Sigmoid colon (tissue), 7 donors: Measurements from ENCODE around the gene LRRC7. TPM values are rescaled to one million over a fixed set of nuclear protein-coding genes. Genes with fewer than 3 reads are reported as not detected.

Experiments used
- DNase-seq: peaks from one replicate; pipeline ENCODE4 v3.0.0-alpha.2; 2019
- H3K27ac ChIP-seq, 4 donors: fragments of 200-600 bp; sonication (generic); one replicate each; pipeline ENCODE4 v1.5.1; 2016 to 2019; ENCODE audit warnings: mild to moderate bottlenecking in 1 of 4
- H3K27me3 ChIP-seq, 3 donors: fragments of 200-600 bp; sonication (generic); one replicate each; pipeline ENCODE4 v1.5.1; 2019; ENCODE audit warnings: mild to moderate bottlenecking in 1 of 3
- H3K36me3 ChIP-seq, 4 donors: fragments of 200-600 bp; sonication (generic); one replicate each; pipeline ENCODE4 v1.5.1; 2016 to 2019
- H3K4me1 ChIP-seq, 4 donors: fragments of 200-600 bp; sonication (generic); one replicate each; pipeline ENCODE4 v1.5.1; 2017 to 2019
- H3K4me3 ChIP-seq, 4 donors: fragments of 200-600 bp; sonication (generic); one replicate each; pipeline ENCODE4 v1.5.1; 2017 to 2019; ENCODE audit warnings: mild to moderate bottlenecking in 2 of 4, moderate library complexity in 1 of 4
- H3K9me3 ChIP-seq, 4 donors: fragments of 200-600 bp in 3 of 4; sonication (generic) in 3 of 4; one replicate each; pipeline versions ENCODE4 v1.5.1 to v1.6.1; 2013 to 2019
- EP300 ChIP-seq, 4 donors: sonication (generic); formaldehyde crosslinking; IDR thresholded peaks; one replicate each; pipeline ENCODE4 v1.6.1; 2017; ENCODE audit warnings: antibody characterized with exemption in 4 of 4
- POLR2A ChIP-seq, 2 donors: fragments of 450-650 bp; IDR thresholded peaks; one replicate each; pipeline ENCODE4 v1.6.1; 2016; ENCODE audit warnings: antibody characterized with exemption in 2 of 2, mild to moderate bottlenecking in 2 of 2, moderate library complexity in 2 of 2
- POLR2AphosphoS5 ChIP-seq, 4 donors: sonication (generic); formaldehyde crosslinking; IDR thresholded peaks; one replicate each; pipeline ENCODE4 v1.6.1; 2017; ENCODE audit warnings: antibody characterized with exemption in 4 of 4
- whole genome bisulfite sequencing, 2 donors: extraction: QIAGEN DNeasy Blood & Tissue Kit; methylation state at CpG; one replicate each; pipeline ENCODE4 v1.1.7; 2013; 5-methylcytosine and 5-hydroxymethylcytosine counted together
- intact Hi-C: fragments of 100-400 bp; cut with DNase I; formaldehyde crosslinking; loops from one replicate; pipeline ENCODE4 v1.15.1; 2023
- polyA plus RNA-seq, 3 donors: library from polyadenylated mRNA; stranded (reverse); fragments of 200-250 nt; gene quantifications; one replicate each; pipeline ENCODE4 v1.2.3, GENCODE V29; 2013
- total RNA-seq, 4 donors: library from RNA; depleted of rRNA; stranded (reverse); fragments of >200 nt; gene quantifications; one replicate each; pipeline ENCODE4 v1.1.0, GENCODE V29; 2016
- TF ChIP-seq, protein P1 (sequence below), 4 experiments: fragments of 450-650 bp in 3 of 4; fragments of 200-600 bp in 1 of 4; IDR thresholded peaks; one replicate each; pipeline ENCODE4 v1.5.1; 2016 to 2019; ENCODE audit warnings: antibody characterized with exemption in 4 of 4, mild to moderate bottlenecking in 3 of 4, moderate library complexity in 2 of 4
- donor health status: healthy with polysubstance abuse.
- donor health status: Bipolar disorder and iron deficiency.
- donor health status: healthy.

Gene LRRC7
- total and polyA plus RNA-seq, 7 donors, result 0.16 to 1.9 (median 0.41) TPM; not detected in 2

- no peak for TF ChIP-seq POLR2A (IDR thresholded peaks at IDR 0.05)
- TF ChIP-seq, protein P1, sequence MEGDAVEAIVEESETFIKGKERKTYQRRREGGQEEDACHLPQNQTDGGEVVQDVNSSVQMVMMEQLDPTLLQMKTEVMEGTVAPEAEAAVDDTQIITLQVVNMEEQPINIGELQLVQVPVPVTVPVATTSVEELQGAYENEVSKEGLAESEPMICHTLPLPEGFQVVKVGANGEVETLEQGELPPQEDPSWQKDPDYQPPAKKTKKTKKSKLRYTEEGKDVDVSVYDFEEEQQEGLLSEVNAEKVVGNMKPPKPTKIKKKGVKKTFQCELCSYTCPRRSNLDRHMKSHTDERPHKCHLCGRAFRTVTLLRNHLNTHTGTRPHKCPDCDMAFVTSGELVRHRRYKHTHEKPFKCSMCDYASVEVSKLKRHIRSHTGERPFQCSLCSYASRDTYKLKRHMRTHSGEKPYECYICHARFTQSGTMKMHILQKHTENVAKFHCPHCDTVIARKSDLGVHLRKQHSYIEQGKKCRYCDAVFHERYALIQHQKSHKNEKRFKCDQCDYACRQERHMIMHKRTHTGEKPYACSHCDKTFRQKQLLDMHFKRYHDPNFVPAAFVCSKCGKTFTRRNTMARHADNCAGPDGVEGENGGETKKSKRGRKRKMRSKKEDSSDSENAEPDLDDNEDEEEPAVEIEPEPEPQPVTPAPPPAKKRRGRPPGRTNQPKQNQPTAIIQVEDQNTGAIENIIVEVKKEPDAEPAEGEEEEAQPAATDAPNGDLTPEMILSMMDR (IDR thresholded peaks at IDR 0.05), result no peak
- H3K27me3 ChIP-seq, result no peaks in the 10 kb centered on the region
- peaks cover 0 to 10% (median 2%) of the 10 kb centered on the region in 4 donors for H3K4me1 ChIP-seq
- no peaks in the 10 kb centered on the region for H3K36me3 ChIP-seq
- no peak overlapping the region for H3K4me3 ChIP-seq
- no peak for DNase-seq
- H3K27ac ChIP-seq, result no peak overlapping the region
- H3K9me3 ChIP-seq, result no peaks in the 10 kb centered on the region
- intact Hi-C loops, result no loop called here
- WGBS, 2 donors, result 50 to 56% methylated on average over 2 of the region's 2 CpGs
Observed at GRCh38 chr1:69585666-69586065, 17.9 kb downstream of the LRRC7 start.

GRCh38 chr1:69587391-69587790, 19.7 kb downstream of the LRRC7 start:
- intact Hi-C loops, result no loop called here
- Histone ChIP-seq H3K36me3 (no peaks in the 10 kb centered on the region), H3K27me3 (no peaks in the 10 kb centered on the region), H3K9me3 (no peaks in the 10 kb centered on the region), H3K4me3 (no peak overlapping the region), H3K27ac (no peak overlapping the region), H3K4me1 (peaks cover 0 to 10% (median 2%) of the 10 kb centered on the region in 4 donors)
- no peak for TF ChIP-seq POLR2A (IDR thresholded peaks at IDR 0.05)
- TF ChIP-seq EP300 (IDR thresholded peaks at IDR 0.05), result no peak
- no peak for TF ChIP-seq POLR2AphosphoS5 (IDR thresholded peaks at IDR 0.05)
- TF ChIP-seq, protein P1 (IDR thresholded peaks at IDR 0.05), result no peak
- DNase-seq, result no peak
- WGBS, 2 donors, result 73 to 82% methylated on average over 5 of the region's 5 CpGs

DNA sequence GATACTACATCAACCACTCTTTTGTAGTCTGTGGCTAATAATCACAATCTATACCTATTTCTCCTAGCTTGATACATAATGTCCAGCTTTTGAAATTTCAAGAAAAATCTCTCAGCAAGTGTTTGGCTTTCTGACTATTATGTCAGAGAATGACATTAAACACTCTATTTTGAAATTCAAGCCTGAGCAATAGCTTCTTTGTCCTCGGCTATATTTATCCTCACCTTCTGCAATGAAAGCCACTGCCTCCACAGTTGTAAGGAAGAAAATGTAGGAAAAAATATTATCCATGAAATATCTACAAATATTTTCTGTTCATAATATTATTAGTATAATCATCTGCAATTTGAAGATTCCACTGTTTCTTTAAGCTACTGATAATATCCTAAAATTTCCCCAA, 22.1 kb downstream of the LRRC7 start:
- H3K9me3 ChIP-seq, result no peaks in the 10 kb centered on the region
- H3K36me3 ChIP-seq, result no peaks in the 10 kb centered on the region
- DNase-seq, result no peak
- no peaks in the 10 kb centered on the region for H3K27me3 ChIP-seq
- H3K4me1 ChIP-seq, result peaks cover 0 to 10% (median 2%) of the 10 kb centered on the region in 4 donors
- intact Hi-C loops, result no loop called here
- H3K27ac ChIP-seq, result no peak overlapping the region
- WGBS, 2 donors, result 84 to 88% methylated on average over 1 of the region's 1 CpG
- H3K4me3 ChIP-seq, result no peak overlapping the region
- TF ChIP-seq EP300 (IDR thresholded peaks at IDR 0.05) (no peak), POLR2A (IDR thresholded peaks at IDR 0.05) (no peak), POLR2AphosphoS5 (IDR thresholded peaks at IDR 0.05) (no peak)
- TF ChIP-seq, protein P1 (IDR thresholded peaks at IDR 0.05), result no peak

DNA sequence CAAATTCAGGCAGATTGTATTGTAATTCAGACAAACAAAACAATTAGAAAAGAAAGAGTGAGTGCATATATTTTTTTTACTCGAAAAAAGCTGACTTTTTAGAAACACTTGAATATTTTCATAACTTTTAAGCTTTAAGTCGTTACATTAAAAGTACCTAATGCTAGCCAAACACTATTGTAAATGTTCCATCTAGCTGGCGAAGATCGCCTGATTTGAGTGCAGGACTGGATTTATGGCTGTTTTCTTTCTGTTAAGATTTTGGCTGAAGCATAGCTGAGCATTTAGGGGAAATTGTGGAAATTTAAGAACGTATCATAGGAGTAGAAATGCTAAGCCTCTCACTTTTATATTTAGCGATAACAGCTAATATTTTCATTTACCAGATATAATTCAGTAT, 24.6 kb downstream of the LRRC7 start:
- WGBS, 2 donors, result 73 to 78% methylated on average over 6 of the region's 6 CpGs
- TF ChIP-seq EP300 (IDR thresholded peaks at IDR 0.05), result no peak
- no peak for TF ChIP-seq POLR2AphosphoS5 (IDR thresholded peaks at IDR 0.05)
- no peak for DNase-seq

DNA sequence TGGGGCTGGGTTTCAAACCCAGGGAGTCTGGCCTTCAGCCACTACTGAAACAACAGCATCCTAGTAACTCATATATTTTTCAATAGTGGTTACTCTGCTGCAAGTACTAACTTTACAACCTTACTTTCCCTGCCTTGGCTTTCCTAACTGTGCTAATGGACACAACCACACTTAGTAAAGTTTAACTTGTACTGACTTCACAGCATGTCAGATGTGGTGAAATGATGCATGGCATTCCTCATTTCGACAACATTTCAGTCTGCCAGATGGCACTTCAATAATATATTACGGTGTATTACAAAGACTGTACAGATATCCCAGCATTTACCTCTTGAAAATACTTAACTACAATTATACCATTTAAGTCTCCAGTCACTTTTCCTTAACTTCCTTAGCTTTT, 27.8 kb downstream of the LRRC7 start:
- Histone ChIP-seq H3K9me3 (no peaks in the 10 kb centered on the region), H3K36me3 (no peaks in the 10 kb centered on the region), H3K4me1 (no peaks in the 10 kb centered on the region), H3K27me3 (no peaks in the 10 kb centered on the region), H3K4me3 (no peak overlapping the region), H3K27ac (no peak overlapping the region)
- TF ChIP-seq POLR2AphosphoS5 (IDR thresholded peaks at IDR 0.05), result no peak
- TF ChIP-seq, protein P1 (IDR thresholded peaks at IDR 0.05), result no peak
- no peak for TF ChIP-seq EP300 (IDR thresholded peaks at IDR 0.05)
- no peak for TF ChIP-seq POLR2A (IDR thresholded peaks at IDR 0.05)
- intact Hi-C loops, result no loop called here
- no peak for DNase-seq
- 86 to 91% methylated on average over 2 of the region's 2 CpGs for WGBS, 2 donors

More for the DNA sequence above, 24.6 kb downstream of the LRRC7 start:
- Histone ChIP-seq H3K36me3 (no peaks in the 10 kb centered on the region), H3K27ac (no peak overlapping the region), H3K27me3 (no peaks in the 10 kb centered on the region), H3K4me3 (no peak overlapping the region), H3K4me1 (no peaks in the 10 kb centered on the region), H3K9me3 (no peaks in the 10 kb centered on the region)
- intact Hi-C loops, result no loop called here
